Neural crest cell (in vitro differentiated cells): ENCODE results near the gene SMARCA2. TPM values are rescaled to one million over a fixed set of nuclear protein-coding genes. Genes with fewer than 3 reads are reported as not detected.

ENCODE experiments used
- DNase-seq: peaks from one replicate; pipeline ENCODE4 v3.0.0; 2021; ENCODE audit warnings: low read depth, mixed read lengths, low spot score
- H3K27ac Mint-ChIP-seq: one replicate; pipeline ENCODE4 v1.8.0; 2021; ENCODE audit warnings: mild to moderate bottlenecking, mixed read lengths; ENCODE audit not compliant: unreplicated experiment
- H3K27me3 Mint-ChIP-seq: 2 replicates; pipeline ENCODE4 v1.8.0; 2021; ENCODE audit warnings: low read depth, mild to moderate bottlenecking, mixed read lengths
- H3K36me3 Mint-ChIP-seq: 2 replicates; pipeline ENCODE4 v1.8.0; 2021; ENCODE audit warnings: low read depth, mild to moderate bottlenecking, mixed read lengths
- H3K4me1 Mint-ChIP-seq: 2 replicates; pipeline ENCODE4 v1.8.0; 2021; ENCODE audit warnings: mixed read lengths
- H3K4me3 Mint-ChIP-seq: one replicate; pipeline ENCODE4 v1.8.0; 2021; ENCODE audit warnings: mild to moderate bottlenecking, mixed read lengths
- H3K9me3 Mint-ChIP-seq: 2 replicates; pipeline ENCODE4 v1.8.0; 2021; ENCODE audit warnings: mixed read lengths
- total RNA-seq: library from RNA; stranded (reverse); gene quantifications from 2 replicates; pipeline ENCODE4 v1.2.1, GENCODE V29; 2021
- TF ChIP-seq, protein P1 (sequence below): fragments of 200-600 bp; sonication (generic); conservative IDR thresholded peaks from 2 replicates; pipeline ENCODE4 v1.5.0; 2021; ENCODE audit warnings: antibody characterized with exemption, mild to moderate bottlenecking

Gene SMARCA2
- total RNA-seq, 1 donor from 2014 or later, result 19.4 TPM

DNA sequence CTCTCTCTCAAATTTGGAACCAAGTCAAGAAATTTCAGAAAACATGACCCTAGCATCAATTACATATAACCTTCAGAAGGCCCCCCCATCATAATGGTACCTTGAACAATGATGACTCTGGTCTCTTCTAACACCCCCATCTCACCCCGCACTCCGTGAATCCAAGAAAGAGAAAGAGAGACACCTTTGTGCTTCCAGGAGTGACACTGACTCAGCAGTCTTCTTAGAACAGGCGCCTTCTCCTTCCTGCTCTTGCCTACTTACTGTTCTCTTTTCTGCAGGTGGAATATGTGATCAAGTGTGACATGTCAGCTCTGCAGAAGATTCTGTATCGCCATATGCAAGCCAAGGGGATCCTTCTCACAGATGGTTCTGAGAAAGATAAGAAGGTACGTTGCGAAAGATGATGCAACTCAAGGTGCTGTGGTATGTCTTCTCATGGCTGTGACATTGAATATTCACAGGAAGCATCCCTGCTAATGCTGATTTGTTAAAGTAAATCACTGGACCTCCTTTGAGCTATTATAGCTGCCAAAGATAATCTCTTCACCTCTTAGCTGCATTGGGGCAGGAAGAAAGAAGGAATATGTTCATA, 81.3 kb downstream of the SMARCA2 start:
- no peaks in the 10 kb centered on the region for H3K4me1 Mint-ChIP-seq
- H3K9me3 Mint-ChIP-seq, result no peaks in the 10 kb centered on the region
- no peak overlapping the region for H3K4me3 Mint-ChIP-seq
- H3K27ac Mint-ChIP-seq, result no peak overlapping the region
- TF ChIP-seq, protein P1, sequence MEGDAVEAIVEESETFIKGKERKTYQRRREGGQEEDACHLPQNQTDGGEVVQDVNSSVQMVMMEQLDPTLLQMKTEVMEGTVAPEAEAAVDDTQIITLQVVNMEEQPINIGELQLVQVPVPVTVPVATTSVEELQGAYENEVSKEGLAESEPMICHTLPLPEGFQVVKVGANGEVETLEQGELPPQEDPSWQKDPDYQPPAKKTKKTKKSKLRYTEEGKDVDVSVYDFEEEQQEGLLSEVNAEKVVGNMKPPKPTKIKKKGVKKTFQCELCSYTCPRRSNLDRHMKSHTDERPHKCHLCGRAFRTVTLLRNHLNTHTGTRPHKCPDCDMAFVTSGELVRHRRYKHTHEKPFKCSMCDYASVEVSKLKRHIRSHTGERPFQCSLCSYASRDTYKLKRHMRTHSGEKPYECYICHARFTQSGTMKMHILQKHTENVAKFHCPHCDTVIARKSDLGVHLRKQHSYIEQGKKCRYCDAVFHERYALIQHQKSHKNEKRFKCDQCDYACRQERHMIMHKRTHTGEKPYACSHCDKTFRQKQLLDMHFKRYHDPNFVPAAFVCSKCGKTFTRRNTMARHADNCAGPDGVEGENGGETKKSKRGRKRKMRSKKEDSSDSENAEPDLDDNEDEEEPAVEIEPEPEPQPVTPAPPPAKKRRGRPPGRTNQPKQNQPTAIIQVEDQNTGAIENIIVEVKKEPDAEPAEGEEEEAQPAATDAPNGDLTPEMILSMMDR, result no peak
- peaks cover 4% of the 10 kb centered on the region for H3K36me3 Mint-ChIP-seq
- no peaks in the 10 kb centered on the region for H3K27me3 Mint-ChIP-seq
- no peak for DNase-seq

DNA sequence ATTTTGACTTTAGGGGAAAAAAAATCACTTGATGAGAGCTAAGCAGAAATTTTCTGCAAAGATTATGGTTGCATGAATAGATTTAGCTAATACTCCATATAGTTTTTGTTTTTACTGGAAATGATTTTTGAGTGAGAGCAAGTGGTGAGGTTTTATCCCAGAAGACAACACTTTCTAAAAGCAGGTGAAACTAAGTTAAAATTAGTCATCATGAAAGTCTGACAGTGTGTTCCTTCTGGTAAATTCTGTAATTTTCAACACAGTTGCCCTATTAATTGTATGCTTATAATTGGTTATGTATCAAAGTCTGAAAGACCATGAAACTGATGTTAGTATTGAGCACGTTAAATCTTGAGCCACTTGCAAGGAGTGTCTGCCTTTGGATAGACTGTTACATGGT, 91.5 kb downstream of the SMARCA2 start:
- Mint-ChIP-seq H3K4me1 (peaks cover 5% of the 10 kb centered on the region), H3K27me3 (no peaks in the 10 kb centered on the region), H3K4me3 (no peak overlapping the region), H3K36me3 (no peaks in the 10 kb centered on the region), H3K27ac (no peak overlapping the region), H3K9me3 (no peaks in the 10 kb centered on the region)
- TF ChIP-seq, protein P1, result no peak
- DNase-seq, result no peak

DNA sequence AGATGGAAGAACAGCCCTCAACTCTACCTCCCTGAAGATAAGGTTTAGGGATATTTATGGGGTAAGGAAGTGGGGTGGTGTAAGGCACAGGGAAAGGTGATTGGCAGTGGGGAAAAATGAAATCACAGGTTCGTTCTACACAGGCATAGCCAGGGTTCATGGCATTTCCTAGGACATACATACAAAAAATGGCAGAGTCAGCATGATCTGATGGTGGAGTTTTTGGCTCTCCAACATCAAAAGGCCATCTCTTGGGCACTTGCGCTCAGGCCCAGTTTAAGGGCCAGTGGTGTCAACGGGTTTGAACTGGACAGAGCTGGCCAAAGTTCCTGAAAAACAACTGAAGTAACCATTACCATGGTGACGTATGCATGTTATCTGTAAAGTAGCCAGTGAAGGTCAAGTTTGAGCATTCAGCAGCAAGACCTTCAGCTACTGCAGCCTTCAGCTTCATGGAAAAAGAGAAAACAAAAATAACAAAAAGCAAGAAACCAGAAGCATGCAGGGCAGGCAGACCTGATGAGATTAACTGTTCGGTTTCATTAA, 92.8 kb downstream of the SMARCA2 start:
- Mint-ChIP-seq H3K27ac (no peak overlapping the region), H3K36me3 (no peaks in the 10 kb centered on the region), H3K4me1 (peaks cover 5% of the 10 kb centered on the region), H3K27me3 (no peaks in the 10 kb centered on the region), H3K9me3 (no peaks in the 10 kb centered on the region), H3K4me3 (no peak overlapping the region)
- DNase-seq, result no peak
- TF ChIP-seq, protein P1, result no peak

DNA sequence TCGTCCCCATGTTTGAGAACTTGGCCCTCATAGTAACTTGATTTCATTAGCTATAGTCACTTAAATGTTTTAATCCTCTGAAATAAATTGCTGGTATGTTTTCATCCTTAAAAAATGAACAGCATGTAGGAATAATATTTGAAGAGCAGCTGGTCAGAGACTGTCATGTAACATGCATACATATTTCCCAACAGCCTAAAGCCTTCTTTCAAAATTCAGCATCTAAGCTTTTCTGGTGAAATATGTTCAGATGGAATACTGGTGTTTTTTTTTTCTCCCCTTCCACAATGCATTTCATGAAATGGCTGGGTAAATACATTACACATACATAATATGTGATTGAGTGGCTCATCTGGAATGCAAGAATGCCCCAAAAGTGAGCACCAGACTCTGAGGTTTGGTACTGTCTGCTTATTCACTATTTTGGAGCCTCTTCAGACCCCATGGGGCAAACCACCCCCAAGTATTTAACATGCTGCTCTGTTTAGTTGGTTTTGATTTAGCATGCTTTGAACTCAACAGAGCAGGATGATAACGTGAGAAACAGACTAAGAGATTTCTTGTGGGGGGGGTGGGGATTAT, 94.0 kb downstream of the SMARCA2 start:
- DNase-seq, result no peak
- Mint-ChIP-seq H3K27me3 (no peaks in the 10 kb centered on the region), H3K4me1 (peaks cover 5% of the 10 kb centered on the region), H3K27ac (no peak overlapping the region), H3K4me3 (no peak overlapping the region), H3K9me3 (no peaks in the 10 kb centered on the region), H3K36me3 (no peaks in the 10 kb centered on the region)
- TF ChIP-seq, protein P1, result no peak

DNA sequence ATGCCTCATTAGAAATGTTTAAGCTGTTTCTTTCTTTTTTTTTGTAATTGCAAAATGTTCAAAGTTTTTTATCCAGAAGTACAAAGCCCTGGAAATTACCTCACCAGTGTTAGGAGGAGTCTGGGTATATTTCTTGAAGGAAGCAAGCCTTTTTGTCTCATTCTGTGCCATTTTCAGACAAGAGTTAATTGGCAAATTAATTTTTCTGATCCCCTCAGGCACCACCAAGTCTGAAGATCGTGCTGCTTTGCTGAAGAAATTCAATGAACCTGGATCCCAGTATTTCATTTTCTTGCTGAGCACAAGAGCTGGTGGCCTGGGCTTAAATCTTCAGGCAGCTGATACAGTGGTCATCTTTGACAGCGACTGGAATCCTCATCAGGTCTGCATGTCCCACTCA, 94.9 kb downstream of the SMARCA2 start:
- Mint-ChIP-seq H3K27me3 (no peaks in the 10 kb centered on the region), H3K27ac (no peak overlapping the region), H3K4me3 (no peak overlapping the region), H3K9me3 (no peaks in the 10 kb centered on the region), H3K36me3 (no peaks in the 10 kb centered on the region), H3K4me1 (peaks cover 5% of the 10 kb centered on the region)
- DNase-seq, result no peak
- TF ChIP-seq, protein P1, result no peak
